ENCODE data around the gene RSPRY1.

- TF ChIP-seq CTCF (conservative IDR thresholded peaks at IDR 0.05): no peak
- TF ChIP-seq ZFX (IDR thresholded peaks at IDR 0.05): no peak
Observed at GRCh38 chr16:57146040-57146647, 40.0 kb upstream of the RSPRY1 start.
